Epithelial cell of proximal tubule (primary cell): Measurements from ENCODE around the gene RHBDL1. TPM values are rescaled to one million over a fixed set of nuclear protein-coding genes. Genes with fewer than 3 reads are reported as not detected.

Source experiments
- DNase-seq: peaks from one replicate; pipeline ENCODE4 v3.0.0-alpha.2; 2011; ENCODE audit warnings: low read depth
- H3K4me3 ChIP-seq: 2 replicates; pipeline ENCODE4 v1.5.1; 2011; ENCODE audit warnings: low read depth, mild to moderate bottlenecking, low read length
- total RNA-seq: library from RNA; depleted of rRNA; stranded (reverse); fragments of >200 nt; gene quantifications from 2 replicates; pipeline ENCODE4 v1.2.3, GENCODE V29; 2015
- TF ChIP-seq, protein P1 (sequence below): conservative IDR thresholded peaks from 2 replicates; pipeline ENCODE4 v1.5.1; 2012; ENCODE audit warnings: low read depth, mild to moderate bottlenecking, low read length

Gene RHBDL1
- total RNA-seq, 1 donor from 2014 or later: 1.2 TPM

GRCh38 chr16:629185-629832 is 46.2 kb upstream of the RHBDL1 start:
- no peak for DNase-seq
- TF ChIP-seq, protein P1, sequence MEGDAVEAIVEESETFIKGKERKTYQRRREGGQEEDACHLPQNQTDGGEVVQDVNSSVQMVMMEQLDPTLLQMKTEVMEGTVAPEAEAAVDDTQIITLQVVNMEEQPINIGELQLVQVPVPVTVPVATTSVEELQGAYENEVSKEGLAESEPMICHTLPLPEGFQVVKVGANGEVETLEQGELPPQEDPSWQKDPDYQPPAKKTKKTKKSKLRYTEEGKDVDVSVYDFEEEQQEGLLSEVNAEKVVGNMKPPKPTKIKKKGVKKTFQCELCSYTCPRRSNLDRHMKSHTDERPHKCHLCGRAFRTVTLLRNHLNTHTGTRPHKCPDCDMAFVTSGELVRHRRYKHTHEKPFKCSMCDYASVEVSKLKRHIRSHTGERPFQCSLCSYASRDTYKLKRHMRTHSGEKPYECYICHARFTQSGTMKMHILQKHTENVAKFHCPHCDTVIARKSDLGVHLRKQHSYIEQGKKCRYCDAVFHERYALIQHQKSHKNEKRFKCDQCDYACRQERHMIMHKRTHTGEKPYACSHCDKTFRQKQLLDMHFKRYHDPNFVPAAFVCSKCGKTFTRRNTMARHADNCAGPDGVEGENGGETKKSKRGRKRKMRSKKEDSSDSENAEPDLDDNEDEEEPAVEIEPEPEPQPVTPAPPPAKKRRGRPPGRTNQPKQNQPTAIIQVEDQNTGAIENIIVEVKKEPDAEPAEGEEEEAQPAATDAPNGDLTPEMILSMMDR: no peak

DNA sequence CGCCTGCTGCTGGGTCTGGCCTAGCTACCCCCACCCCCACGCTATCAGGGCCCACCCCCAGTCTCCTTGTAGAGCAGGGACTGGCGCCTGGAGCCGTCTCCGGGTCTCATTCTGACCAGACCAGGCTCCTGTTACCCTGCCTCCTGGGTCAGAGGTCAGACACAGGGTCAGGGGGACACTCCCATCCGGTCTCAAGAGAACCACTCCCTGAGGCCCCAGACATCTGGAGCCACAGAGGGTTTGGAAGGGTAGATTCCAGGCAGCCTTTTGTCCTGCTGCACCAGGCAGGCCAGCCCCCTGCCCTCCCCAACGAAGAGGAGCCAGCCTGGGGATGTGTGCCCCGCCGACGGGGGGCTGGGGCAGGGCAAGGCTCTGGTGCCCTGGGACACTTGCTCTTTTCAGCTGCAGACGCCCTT is 45.6 kb upstream of the RHBDL1 start:
- no peak overlapping the region for H3K4me3 ChIP-seq
- TF ChIP-seq, protein P1: no peak
- DNase-seq: no peak

More at GRCh38 chr16:629185-629832, 46.2 kb upstream of the RHBDL1 start:
- H3K4me3 ChIP-seq: no peak overlapping the region

- DNase-seq: no peak
- no peak overlapping the region for H3K4me3 ChIP-seq
- TF ChIP-seq, protein P1: no peak
Measured at GRCh38 chr16:630249-630814, 45.1 kb upstream of the RHBDL1 start.

DNA sequence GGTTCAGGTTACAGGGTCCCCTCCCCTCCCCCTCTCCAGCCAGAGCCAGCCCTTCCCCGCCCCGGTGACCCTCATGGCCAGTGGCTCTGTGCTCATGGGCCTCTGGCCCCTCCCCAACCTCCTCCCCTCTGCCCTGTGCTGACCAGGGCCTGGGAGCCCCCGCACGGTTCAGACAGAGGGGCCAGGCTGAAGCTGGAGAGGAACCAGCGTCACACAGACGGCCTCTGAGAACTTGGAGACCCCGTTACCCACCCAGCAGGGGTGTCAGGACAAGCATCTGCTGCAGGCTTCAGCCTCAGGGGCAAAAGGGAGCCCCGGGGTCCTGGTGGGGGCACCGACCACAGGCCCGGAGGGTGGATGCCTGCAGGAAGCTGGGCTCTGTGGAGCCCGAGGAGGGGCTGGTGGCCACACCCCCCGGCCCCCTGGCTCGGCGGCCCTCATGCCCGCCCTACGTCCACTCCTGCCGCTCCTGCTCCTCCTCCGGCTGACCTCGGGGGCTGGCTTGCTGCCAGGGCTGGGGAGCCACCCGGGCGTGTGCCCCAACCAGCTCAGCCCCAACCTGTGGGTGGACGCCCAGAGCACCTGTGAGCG is 44.6 kb upstream of the RHBDL1 start, which contains the start of gene WFIKKN1:
WFIKKN1 (plus strand) TSS at position 171 of the 591 bp plus-strand sequence; CDS start at position 440, 269 bp downstream.
- H3K4me3 ChIP-seq: no peak within 1 kb of the TSS
- no peak for DNase-seq
- TF ChIP-seq, protein P1: no peak

- no peak for DNase-seq
- no peak overlapping the region for H3K4me3 ChIP-seq
- TF ChIP-seq, protein P1: no peak
Measured at GRCh38 chr16:631808-632358, 43.6 kb upstream of the RHBDL1 start.

DNA sequence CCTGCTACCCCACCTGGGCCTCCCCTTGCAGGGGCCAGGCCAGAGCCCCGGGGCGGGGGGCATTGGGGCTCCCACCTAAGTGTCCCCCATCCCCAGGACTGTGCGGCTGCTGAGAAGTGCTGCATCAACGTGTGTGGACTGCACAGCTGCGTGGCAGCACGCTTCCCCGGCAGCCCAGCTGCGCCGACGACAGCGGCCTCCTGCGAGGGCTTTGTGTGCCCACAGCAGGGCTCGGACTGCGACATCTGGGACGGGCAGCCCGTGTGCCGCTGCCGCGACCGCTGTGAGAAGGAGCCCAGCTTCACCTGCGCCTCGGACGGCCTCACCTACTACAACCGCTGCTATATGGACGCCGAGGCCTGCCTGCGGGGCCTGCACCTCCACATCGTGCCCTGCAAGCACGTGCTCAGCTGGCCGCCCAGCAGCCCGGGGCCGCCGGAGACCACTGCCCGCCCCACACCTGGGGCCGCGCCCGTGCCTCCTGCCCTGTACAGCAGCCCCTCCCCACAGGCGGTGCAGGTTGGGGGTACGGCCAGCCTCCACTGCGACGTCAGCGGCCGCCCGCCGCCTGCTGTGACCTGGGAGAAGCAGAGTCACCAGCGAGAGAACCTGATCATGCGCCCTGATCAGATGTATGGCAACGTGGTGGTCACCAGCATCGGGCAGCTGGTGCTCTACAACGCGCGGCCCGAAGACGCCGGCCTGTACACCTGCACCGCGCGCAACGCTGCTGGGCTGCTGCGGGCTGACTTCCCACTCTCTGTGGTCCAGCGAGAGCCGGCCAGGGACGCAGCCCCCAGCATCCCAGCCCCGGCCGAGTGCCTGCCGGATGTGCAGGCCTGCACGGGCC is 42.8 kb upstream of the RHBDL1 start:
- no peak overlapping the region for H3K4me3 ChIP-seq
- TF ChIP-seq, protein P1: no peak
- no peak for DNase-seq
